GM10847 (cell line): ENCODE measurements around the gene ZFP37.

Experiments used
- POLR2A ChIP-seq: IDR thresholded peaks from 2 replicates; pipeline ENCODE4 v1.6.1; 2011; ENCODE audit not compliant: insufficient read length; ENCODE audit errors: extremely low read depth

Gene ZFP37

GRCh38 chr9:113056191-113057106 lies at the start of gene ZFP37:
Gene ZFP37 (minus strand): TSS chr9:113056724. CDS start chr9:113056688, 36 bp downstream.
- TF ChIP-seq POLR2A = no peak

- no peak for TF ChIP-seq POLR2A
Observed at GRCh38 chr9:113095561-113095960, 39.0 kb upstream of the ZFP37 start.

GRCh38 chr9:113057193-113057592 lies 669 bp upstream of the ZFP37 start:
- TF ChIP-seq POLR2A = no peak

- TF ChIP-seq POLR2A = no peak
Observed at GRCh38 chr9:113042884-113043657, 13.5 kb downstream of the ZFP37 start.

GRCh38 chr9:113026200-113026599 lies 30.3 kb downstream of the ZFP37 start:
- TF ChIP-seq POLR2A = no peak

- TF ChIP-seq POLR2A = no peak
Observed at GRCh38 chr9:113018247-113018646, 38.3 kb downstream of the ZFP37 start.

- no peak for TF ChIP-seq POLR2A
Observed at GRCh38 chr9:113012492-113012891, 44.0 kb downstream of the ZFP37 start.

- no peak for TF ChIP-seq POLR2A
Observed at GRCh38 chr9:113011911-113012381, 44.6 kb downstream of the ZFP37 start, which contains the start of gene ZNF883. Gene ZNF883 (minus strand): TSS chr9:113012192.

GRCh38 chr9:113005777-113006176 lies 50.7 kb downstream of the ZFP37 start:
- TF ChIP-seq POLR2A = no peak

GRCh38 chr9:112997236-112997941 lies 59.1 kb downstream of the ZFP37 start:
- no peak for TF ChIP-seq POLR2A
